ENCODE measurements around the gene TSC2.
"Not testable (repeated sequence)": the region's sequence is repeated elsewhere in the genome, so short reads cannot be mapped to it uniquely, and the experiment has no call there.

The TSC2 gene

DNA sequence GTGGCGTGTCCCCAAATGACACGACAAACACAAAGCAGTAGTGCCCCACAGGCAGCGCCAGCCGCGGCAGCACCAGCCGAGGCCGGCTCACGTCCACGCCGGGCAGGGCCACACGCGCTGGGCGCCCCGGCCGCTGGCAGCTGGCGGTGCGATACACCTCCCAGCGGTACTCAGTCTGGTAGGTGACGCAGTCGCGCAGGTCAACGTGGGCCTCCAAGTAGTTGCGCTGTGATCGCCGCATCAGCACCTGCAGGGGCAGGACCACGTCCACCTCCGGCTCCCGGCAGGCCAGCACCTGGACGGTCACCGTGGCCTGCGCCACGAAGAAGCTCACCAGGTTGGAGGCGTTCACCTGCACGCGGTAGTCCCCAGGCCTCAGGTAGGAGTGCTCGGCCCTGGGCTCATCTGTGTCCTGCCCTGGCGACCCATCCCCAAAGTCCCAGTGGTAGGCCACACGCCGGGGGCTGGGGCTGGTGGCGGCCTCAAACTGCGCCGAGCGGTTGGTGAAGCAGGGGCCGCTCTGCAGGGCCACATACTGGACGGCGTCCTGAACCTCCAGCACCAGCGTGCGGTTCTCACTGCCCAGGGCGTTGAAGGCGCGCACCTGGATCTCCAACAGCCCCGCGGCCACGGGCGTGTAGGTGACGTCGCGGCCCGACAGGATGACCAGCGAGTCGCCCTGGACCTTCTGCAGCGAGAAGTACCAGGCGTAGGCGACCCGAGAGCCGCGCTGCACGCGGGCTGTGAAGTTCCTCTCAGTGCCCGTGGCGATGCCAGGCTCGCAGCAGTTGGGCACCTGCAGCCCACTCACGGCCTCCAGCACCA lies 60.9 kb downstream of the TSC2 start:
- DNase-seq, result not testable (repeated sequence)

DNA sequence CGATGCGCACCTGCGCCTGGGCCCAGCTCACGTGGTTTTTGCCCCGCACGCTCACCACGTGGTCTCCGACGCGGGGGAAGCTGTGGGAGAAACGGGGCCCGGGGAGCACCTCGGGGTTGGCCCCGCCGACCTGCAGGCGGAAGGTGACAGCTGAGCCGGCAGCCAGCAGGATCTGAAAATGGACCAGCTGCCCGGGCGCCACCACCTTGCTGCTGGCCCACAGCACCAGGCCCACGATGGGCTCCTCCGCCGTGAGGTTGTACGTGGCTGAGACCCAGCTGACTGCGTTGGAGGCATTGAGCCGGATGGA lies 61.4 kb downstream of the TSC2 start:
- not testable (repeated sequence) for DNase-seq

DNA sequence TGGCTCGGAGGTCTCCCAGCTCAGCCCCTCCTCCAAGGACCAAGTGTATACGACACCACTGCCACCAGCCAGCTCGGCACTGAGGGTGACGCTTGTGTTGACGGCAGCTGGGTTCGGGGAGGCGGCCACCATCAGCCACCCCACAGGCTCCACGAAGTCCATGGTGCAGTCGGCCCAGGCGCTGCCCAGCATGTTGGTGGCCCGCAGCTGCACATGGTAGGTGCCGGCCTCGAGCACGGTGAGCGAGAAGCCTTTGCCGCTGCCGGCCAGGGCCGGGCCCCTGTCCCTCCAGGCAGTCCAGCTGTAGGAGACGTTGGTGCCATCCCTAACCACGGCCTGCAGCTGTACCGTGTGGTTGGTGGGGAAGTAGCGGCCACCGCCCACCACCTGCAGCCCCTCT lies 62.1 kb downstream of the TSC2 start:
- not testable (repeated sequence) for DNase-seq

DNA sequence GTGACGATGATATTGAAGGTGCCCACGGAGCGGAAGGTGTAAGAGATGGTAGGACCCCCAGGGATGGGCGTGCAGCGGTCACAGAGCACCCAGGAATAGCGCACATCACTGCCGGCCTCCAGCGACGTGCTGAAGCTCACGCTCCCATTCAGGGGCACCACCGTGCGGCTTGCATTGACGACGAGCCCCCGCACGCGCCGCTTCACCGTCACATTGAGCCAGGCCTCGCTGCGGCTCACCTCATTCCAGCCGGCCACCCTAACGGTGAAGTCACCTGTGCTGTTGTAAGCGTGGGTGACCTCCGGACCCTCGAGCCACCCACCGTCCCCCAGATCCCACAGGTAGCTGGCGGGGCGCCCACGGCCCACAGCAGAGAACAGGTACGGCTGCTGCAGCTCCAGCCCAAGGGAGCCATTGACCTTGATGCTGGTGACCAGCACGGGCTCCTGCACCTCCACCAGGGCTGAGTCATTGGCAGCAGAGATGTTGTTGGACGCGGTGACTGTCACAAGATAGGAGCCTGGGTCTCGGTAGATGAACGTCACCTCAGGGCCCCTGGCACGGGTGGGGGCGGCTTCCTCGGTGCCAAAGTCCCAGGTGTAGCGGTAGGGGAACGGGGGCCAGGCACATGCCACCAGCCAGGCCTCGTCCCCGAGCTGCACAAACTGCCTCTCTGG lies 62.7 kb downstream of the TSC2 start:
- DNase-seq, result not testable (repeated sequence)

DNA sequence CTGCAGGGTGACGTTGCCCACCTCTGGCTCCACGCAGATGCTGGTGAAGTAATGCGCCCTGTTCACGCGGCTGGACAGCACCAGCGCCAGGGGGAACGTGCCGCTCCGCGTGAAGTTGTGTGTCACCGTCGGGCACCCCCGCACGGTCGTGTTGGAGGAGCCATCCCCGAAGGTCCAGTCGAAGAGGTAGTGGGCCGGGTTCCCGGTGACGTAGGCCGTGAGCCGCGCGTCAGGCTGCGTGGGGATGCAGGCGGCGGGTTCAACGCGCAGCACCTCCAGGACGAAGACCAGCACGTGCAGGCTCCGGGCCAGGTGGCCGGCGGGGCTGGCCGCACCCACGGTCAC lies 63.2 kb downstream of the TSC2 start:
- not testable (repeated sequence) for DNase-seq

DNA sequence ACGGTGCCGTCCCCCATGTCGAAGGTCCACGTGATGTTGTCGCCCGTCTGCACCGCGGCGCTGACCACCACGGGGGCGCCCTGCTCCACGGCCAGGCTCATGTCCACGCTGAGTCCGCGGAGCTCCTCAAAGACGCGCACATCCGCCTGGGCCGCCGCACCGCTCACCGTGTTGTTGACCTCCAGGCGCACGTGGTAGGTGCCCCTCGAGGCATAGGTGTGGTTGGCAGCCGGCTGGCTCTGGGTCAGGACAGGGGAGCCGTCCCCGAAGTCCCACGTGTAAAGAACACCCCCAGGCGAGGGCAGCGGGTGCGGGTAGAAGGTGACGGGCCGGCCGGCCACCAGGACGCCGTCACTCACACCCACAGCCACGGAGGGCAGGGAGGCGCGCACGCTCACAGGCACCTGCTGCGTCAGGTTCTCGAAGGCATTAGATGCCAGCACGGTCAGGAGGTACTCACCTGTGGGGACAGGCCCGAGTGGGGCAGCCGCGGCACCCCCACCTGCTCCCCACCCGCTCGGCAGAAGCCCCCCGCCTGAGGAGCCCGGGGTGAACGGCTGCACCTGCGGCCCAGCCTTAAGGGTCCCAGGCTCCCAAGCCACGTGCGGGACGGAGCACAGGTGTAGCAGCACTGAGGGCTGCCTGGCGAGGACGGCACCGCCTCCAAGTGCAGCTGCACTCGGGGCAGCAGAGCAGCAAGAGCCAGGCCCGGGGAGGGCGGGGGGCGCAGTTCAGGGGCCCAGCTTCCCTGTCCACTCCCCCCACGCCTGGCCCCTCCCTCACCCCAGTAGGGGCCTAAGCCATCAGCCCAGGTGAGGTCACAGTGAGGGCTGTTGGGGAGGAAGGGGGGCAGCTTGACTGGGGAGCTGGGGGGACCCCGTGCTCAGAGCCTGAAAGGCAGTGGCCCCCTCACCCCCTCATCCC lies 63.9 kb downstream of the TSC2 start:
- not testable (repeated sequence) for DNase-seq

DNA sequence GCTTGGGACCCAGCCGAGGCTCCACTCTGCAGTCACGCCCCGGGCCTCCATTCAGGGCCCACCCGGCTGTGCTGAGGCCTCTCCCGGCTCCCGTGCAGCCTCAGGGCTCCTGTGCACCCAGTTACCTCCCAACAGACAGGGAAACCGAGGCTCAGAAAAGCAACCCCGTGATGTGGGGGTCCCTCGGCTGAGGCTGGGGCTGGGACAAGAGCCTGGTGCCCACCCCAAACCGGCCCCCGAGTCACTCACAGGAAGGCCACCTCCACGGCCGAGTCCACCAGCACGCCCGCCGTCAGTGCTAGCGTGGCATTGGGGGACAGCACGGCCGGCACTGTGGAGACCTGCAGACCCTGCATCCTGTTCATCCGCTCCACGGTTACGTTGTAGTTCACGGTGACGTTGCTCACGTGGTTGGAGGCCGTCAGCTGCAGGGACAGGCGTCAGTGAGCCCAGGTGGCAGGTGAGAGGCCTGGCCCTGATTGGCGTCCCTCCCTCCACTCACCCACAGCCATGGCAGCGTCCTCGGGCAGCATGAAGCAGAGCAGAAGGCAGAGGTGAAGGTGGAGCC lies 64.8 kb downstream of the TSC2 start:
- not testable (repeated sequence) for DNase-seq

DNA sequence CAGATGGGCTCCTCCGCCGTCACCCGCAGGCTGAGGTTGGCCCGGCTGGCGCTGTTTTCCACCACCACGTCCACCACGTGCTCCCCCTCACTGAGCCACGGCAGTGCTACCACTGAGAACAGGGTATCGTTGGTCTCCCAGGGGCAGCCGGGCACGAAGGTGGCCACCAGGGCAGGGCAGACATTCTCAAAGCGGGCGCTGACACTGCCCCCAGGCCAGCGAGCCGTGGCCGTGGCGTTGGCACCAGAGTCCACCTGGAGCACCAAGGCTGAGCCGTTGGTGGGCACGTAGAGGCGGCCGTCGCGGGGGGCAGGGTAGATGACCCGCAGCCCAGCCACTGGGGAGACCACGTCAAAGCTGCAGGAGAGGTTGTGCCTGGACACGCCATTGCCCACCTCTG lies 66.4 kb downstream of the TSC2 start:
- not testable (repeated sequence) for DNase-seq

DNA sequence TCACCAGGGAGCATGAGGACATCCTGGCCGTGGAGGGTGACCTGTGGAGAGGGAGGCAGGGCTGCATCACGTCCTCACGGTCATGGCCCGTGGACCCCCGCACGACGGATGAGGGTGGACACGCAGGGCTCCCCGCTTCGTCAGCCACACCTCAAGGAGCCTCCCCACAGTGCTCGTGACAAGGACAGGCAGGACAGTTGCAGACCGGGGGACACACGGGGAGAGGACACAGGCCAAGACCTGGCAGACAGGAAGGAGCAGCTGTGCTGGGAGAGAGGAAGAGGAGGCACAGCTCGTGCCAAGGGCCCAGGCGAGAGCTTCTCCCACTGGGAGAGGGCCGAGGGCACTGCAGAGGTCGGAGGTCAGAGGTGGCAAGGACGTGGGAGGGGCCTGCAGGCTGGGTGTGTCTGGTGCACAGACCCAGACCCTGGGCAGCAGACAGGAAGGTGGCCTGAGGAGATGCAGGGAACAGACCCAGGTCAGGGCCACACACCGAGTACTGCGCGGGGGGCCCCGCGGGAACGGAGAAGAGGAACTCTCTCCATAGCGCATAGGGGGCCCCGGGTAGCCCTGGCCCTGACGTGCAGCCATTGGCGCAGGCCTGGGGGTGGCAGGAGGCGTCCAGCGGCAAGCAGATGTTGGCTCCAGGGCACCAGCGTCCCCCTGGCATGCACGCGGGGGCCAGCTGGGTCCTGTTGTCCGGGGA lies 67.3 kb downstream of the TSC2 start:
- not testable (repeated sequence) for DNase-seq

DNA sequence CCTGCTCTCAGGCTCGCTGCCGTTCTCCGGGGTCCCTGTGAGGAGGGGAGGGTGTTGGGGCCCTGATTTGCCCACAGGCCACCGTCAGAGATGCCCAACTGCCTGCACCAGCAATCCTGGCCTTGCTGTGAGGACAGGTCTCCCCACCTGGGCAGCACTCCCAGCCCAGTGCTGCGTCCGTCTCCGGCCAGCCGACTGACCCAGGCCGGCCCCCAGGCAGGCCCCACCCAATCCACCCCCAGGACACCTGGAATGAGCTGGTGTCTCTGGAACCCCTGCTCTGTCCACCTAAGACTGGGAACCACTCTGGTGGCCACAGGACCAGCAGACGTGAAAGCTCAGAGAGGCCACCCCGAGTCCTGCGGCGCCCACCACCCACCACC lies 67.8 kb downstream of the TSC2 start:
- no peak for DNase-seq

DNA sequence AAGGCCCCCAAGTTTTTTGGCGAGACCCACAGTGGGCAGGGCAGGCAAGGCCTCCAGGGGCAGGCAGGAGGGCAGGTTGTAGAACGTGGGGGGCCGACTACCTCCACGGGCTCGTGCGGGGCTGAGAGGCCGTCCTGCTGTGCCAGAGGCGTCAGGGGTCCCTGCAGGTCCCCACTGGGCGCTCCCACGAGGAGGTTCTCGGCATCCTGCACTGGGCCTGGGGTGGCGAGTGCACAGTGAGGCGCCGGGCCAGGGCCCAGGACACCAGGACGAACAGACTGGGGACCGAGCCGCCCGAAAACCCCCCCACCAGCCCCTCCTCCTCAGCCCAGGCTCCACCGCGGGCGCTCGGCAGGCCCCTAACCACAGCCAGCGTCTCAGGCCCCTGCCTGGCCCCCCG lies 68.6 kb downstream of the TSC2 start:
- DNase-seq, result not testable (repeated sequence)

DNA sequence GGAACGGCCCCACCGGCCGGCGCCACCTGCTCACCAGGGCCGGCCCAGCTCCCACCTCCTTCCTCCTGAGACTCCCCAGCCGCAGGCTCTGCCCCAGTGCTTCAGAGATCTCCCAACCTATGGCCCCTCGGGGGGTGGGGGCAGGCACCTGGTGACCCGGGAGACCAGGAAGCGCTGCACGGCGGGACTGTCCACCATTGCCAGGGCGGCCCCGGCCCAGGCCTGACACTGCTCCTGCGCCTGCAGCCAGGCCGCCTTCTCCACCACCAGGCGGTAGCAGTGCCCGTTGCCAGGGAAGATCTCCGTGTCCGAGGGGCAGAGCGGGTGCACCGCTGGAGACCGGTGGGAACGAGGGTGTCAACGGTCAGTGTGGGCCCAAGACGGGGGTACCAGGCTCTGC lies 69.6 kb downstream of the TSC2 start:
- not testable (repeated sequence) for DNase-seq

DNA sequence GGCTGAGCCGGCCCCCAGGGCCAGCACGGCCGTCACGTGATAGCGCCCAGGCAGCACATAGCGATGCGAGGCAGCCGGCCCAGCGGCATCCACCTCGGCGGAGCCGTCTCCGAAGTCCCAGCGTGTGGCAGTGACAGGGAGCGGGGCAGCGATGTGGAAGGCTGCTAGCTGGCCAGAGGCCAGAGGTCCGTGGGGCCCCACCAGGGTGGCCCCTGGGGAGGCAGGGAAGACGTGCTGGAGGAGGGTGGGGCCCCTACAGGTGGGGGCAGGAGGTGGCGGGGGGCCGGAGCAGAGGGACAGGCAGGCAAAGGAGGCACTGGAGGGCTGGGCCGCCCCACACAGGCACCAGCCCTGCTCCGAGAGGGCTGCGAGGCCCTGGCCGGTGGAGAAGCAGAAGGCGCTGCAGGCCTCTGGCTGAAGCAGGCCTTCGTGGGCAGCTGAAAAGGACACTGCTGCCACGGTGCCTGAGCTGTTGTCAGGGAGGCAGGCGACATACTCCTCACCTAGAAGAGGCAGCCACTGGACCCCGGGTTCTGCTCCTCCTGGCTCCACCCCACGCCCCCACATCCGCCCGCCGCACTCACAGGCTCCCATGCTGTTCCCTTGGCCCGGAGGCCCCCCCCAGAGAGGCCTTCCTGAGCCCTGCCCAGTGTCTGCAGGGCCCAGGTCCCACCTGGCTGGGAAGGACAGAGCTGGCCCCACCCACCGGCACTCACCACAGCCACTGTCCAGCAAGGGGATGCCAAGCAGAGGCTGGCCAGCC lies 70.4 kb downstream of the TSC2 start:
- DNase-seq, result not testable (repeated sequence)

DNA sequence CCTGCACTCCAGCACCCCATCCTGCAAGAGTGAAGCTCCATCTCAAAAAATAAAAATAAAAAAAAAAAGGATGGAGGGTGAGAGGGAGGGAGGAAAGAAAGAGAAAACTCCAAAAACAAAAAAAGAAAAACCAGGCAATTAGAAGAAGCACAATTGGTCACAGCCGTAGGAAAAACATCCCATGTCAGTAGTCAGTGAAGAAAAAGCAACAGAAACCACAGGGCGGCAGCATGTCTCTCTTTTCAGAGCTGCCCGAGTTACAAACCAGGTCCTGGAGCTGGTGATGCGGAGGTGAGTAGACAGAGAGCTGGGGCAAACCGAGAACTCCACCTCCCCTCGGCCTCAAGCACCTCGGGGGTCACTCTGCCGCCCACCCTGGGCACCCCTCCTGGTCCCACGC lies 73.5 kb downstream of the TSC2 start:
- DNase-seq, result not testable (repeated sequence)

DNA sequence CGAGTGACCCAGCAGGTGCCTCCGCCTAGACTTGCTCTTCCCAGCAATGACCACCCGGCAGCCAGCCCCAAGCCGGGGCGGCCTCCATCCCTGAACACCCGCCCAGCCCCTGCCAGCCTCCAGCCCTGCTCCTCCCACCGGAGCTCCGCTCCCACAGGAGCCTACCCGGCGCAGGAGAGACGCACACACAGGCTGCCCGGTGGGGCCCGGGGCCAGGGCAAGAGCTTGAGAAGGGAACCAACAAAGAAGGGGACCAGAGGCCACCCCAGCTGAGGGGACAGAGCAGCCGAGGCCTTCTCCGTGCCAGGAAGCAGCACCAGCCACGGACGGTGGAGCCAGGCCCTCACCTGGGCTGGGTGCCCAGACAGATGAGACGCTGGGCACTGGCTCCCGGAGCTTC lies 74.1 kb downstream of the TSC2 start:
- no peak for DNase-seq

DNA sequence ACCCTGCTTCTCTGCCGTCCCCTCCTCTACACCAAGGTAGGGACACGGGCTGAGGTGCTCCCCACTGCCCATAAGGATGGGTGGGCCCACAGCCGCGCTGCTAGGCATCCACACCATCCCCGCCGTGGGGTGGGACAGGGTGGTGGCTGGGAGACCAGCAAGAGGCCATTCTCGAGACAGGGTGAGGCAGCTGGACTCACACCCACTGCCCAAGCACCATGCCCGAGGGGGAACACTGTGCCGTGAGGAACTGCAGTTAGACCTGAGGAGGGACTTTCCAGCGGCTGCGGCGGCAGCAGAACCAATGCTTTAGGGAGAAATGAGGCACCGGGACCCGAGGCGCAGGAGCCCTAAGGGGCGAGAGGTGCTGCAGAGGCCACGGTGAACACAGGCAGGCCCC lies 74.6 kb downstream of the TSC2 start:
- no peak for DNase-seq

DNA sequence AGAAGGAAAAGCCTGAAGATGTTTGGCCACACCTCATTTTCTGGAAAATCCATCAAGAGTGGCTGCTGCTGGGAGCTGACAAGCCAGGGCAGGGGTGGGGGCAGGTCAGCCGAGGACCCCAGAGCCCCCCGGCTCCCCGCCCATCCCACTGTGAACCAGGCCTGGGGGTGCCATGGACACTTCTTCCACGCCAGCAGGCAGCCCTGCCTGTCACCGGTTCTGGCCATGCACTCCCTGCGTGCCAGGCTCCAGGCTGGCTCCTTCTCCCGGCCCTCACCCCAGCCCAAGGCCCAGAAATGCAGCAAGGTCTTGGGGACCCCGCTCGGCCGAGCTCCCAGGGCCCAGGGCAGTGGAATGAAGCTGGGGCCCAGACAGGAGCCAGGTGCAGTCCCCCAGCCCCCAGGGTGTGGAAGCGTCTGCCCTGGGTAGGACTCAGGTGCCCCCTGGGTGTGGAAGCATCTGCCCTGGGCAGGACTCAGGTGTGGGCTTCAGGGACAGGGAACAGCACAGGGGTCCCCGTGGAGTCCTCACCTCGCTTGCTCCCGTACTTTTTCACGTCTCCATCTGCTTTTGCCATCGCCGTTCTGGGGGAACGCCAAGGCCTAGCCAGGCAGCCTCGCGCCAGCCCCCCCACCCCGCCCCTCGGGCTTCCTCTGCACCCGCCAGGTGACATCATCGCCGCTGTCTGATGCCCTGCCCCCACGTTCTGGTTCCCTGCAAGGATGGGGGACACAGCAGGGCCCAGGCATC lies 75.3 kb downstream of the TSC2 start:
- DNase-seq, result not testable (repeated sequence)

DNA sequence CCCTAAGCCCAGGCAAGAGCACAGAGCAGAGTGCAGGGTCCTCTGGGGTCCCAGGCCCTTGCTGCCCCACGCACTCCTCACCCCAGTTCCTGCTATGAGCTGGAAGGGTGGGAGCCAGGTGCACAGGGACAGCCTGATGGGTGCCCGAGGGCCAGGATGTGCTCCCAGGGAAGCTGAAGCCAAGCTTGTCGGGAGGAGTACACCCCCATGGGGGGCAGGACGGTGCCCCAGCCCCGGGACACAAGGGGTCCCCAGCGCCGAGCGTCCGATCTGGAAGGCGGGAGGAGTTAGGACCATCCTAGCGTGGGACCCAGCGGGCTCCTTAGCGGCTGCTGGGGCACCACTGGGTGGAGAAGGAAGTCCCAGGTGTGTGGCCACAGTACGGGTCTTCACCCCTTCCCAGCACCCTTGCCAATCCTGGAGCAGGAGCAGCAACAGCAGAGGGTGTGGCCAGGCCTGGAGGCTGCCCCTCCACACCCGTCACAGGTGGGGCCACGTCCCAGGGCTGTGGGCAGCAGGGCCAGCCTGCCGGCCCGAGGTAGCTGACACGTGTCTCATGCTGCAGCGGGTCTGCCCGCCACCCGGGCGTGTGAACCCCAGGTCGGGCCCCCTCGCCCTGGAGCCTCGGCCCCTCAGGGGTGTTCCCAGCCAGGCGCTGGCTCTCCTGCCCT lies 76.1 kb downstream of the TSC2 start:
- not testable (repeated sequence) for DNase-seq

DNA sequence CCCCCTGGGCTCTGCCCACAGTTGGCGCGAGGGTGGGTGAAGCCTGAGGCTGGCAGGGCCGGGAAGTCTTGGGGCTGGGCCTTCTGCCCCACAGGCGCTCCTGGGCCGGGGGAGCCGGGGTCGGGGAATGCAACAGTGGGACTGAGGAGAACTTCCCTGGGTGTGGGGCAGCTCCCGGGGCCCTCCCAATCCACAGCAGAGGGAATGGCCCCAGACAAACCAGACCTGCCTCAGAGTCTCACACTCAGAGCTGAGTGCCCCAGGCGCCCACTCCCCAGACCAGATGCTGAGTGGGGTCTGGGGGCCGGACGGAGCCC lies 76.5 kb downstream of the TSC2 start:
- not testable (repeated sequence) for DNase-seq

DNA sequence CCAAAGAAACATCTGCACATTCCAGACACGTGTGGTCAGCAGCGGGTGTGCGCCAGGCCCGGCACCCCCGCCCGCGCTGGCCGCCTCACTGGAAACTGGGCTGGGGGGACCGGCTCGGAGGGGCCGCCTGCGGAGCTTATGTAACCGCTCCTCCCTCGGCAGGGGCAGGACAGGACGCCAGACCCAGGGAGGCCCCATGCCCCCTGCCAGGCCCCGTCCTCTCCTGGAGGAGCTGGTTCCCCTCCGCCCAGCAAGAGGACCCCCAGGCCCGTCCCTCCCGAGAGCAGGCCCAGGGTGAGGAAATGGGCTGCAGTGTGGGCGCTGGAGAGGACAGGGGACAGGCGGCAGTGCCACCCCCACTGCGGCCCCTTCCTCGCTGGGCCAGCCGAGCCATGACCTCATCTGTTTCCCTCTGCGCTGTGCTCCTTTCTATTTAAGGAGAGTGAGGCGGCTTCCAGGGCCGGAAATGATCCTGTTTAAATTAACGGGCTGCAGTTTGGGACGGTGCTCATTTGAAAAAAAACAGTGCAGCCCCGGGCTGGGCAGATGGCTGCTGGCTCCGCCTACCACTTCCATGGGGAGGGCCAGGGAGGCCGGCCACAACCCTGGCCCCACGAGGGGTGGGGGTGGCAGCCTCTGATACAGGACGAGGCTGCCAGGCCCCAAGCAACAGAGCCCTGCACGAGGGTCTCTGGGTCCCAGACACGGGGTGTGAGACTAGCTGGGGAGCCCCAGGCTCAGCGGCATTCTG lies 77.1 kb downstream of the TSC2 start:
- DNase-seq, result not testable (repeated sequence)

Measured in NCI-H2029 (cell line).